Transverse colon (tissue), 4 donors: ENCODE measurements around the gene CEP76. TPM values are rescaled to one million over a fixed set of nuclear protein-coding genes. Genes with fewer than 3 reads are reported as not detected.

Source experiments
- DNase-seq: peaks from one replicate; pipeline ENCODE4 v3.0.0-alpha.2; 2019
- H3K27ac ChIP-seq, 4 donors: fragments of 200-600 bp; sonication (generic); 2 replicates each; pipeline ENCODE4 v1.5.1; 2016 to 2018; ENCODE audit warnings: inconsistent platforms in 4 of 4
- H3K27me3 ChIP-seq: fragments of 200-600 bp; sonication (generic); 2 replicates; pipeline ENCODE4 v1.5.1; 2017; ENCODE audit warnings: inconsistent platforms
- H3K36me3 ChIP-seq, 4 donors: fragments of 200-600 bp; sonication (generic); 2 replicates each; pipeline ENCODE4 v1.5.1; 2017 to 2019; ENCODE audit warnings: inconsistent platforms in 4 of 4
- H3K4me1 ChIP-seq, 4 donors: fragments of 200-600 bp; sonication (generic); 2 replicates each; pipeline ENCODE4 v1.5.1; 2017 to 2020; ENCODE audit warnings: inconsistent platforms in 4 of 4
- H3K4me3 ChIP-seq, 4 donors: fragments of 200-600 bp; sonication (generic); 1 replicate in 1 of 4; 2 replicates in 3 of 4; pipeline versions ENCODE4 v1.5.1 to v1.6.1; 2017 to 2019; ENCODE audit warnings: inconsistent platforms in 4 of 4
- H3K9me3 ChIP-seq, 2 donors: fragments of 200-600 bp; sonication (generic); 2 replicates each; pipeline ENCODE4 v1.5.1; 2017 to 2019; ENCODE audit warnings: inconsistent platforms in 2 of 2
- CTCF ChIP-seq, 5 experiments: fragments of 200-600 bp in 3 of 5; fragments of 450-650 bp in 2 of 5; sonication (generic) in 3 of 5; IDR thresholded peaks; 1 replicate in 2 of 5; 2 replicates in 3 of 5; pipeline ENCODE4 v1.5.1; 2016 to 2017; ENCODE audit warnings: antibody characterized with exemption in 5 of 5, inconsistent platforms in 3 of 5, mild to moderate bottlenecking in 2 of 5, moderate library complexity in 1 of 5
- EP300 ChIP-seq: sonication (generic); formaldehyde crosslinking; IDR thresholded peaks from one replicate; pipeline ENCODE4 v1.6.1; 2017; ENCODE audit warnings: antibody characterized with exemption, low read depth
- POLR2A ChIP-seq: fragments of 450-650 bp; IDR thresholded peaks from one replicate; pipeline ENCODE4 v1.6.1; 2016; ENCODE audit warnings: antibody characterized with exemption, mild to moderate bottlenecking, moderate library complexity
- POLR2AphosphoS5 ChIP-seq, 3 donors: sonication (generic); formaldehyde crosslinking; IDR thresholded peaks; one replicate each; pipeline ENCODE4 v1.6.1; 2016; ENCODE audit warnings: antibody characterized with exemption in 3 of 3
- WGBS, 2 donors: methylation state at CpG; one replicate each; pipeline ENCODE4 v1.1.5; 2018; ENCODE audit warnings: low coverage in 1 of 2; 5-methylcytosine and 5-hydroxymethylcytosine counted together
- in situ Hi-C, 4 donors: fragments of 200-750 bp; cut with MboI; loops; one replicate each; pipeline versions ENCODE4 v1.15.0 to v1.15.1; 2017; ENCODE audit warnings: low sequenced_read_pairs in 3 of 4, low pct_ligation_motif_present in 1 of 4, low pct_unique_long_range_greater_than_20kb in 1 of 4
- intact Hi-C: fragments of 100-400 bp; cut with DNase I; formaldehyde crosslinking; loops from one replicate; pipeline ENCODE4 v1.15.1; 2023; ENCODE audit warnings: low total_unique reads
- total RNA-seq, 4 donors: library from RNA; depleted of rRNA; stranded (reverse); fragments of >200 nt; gene quantifications; one replicate each; pipeline ENCODE4 v1.1.0, GENCODE V29; 2016

The CEP76 gene
- total RNA-seq, 4 donors from 2014 or later = 7.6 to 23.7 (median 9.0) TPM

GRCh38 chr18:12638644-12639124 lies 63.8 kb downstream of the CEP76 start:
- H3K9me3 ChIP-seq = no peaks in the 10 kb centered on the region

GRCh38 chr18:12637901-12638643 lies 64.5 kb downstream of the CEP76 start:
- in situ Hi-C loops (no loop called here), intact Hi-C loops (no loop called here)
- TF ChIP-seq POLR2AphosphoS5 (IDR thresholded peaks at IDR 0.05) (no peak), POLR2A (no peak), EP300 (no peak), CTCF (IDR thresholded peaks at IDR 0.05) (no peak)
- no peak overlapping the region for H3K27ac ChIP-seq
- no peaks in the 10 kb centered on the region for H3K36me3 ChIP-seq
- H3K9me3 ChIP-seq = no peaks in the 10 kb centered on the region
- H3K27me3 ChIP-seq = no peaks in the 10 kb centered on the region
- 84 to 90% methylated on average over 1 to 4 of the region's 4 CpGs for WGBS, 2 donors
- DNase-seq = no peak
- H3K4me1 ChIP-seq = peaks cover 0 to 3% (median 0%) of the 10 kb centered on the region in 4 donors
- no peak overlapping the region for H3K4me3 ChIP-seq

More at GRCh38 chr18:12638644-12639124, 63.8 kb downstream of the CEP76 start:
- no peak for DNase-seq
- H3K27ac ChIP-seq = no peak overlapping the region
- in situ Hi-C loops (no loop called here), intact Hi-C loops (no loop called here)
- no peak overlapping the region for H3K4me3 ChIP-seq
- no peak for TF ChIP-seq EP300
- 63 to 68% methylated on average over 3 of the region's 3 CpGs for WGBS, 2 donors
- H3K4me1 ChIP-seq = peaks cover 0 to 3% (median 0%) of the 10 kb centered on the region in 4 donors
- H3K36me3 ChIP-seq = no peaks in the 10 kb centered on the region
- H3K27me3 ChIP-seq = no peaks in the 10 kb centered on the region

- no peaks in the 10 kb centered on the region for H3K9me3 ChIP-seq
- peaks cover 0 to 3% (median 0%) of the 10 kb centered on the region in 4 donors for H3K4me1 ChIP-seq
- H3K36me3 ChIP-seq = no peaks in the 10 kb centered on the region
- no peak for TF ChIP-seq EP300
- no peak for TF ChIP-seq CTCF (IDR thresholded peaks at IDR 0.05)
- TF ChIP-seq POLR2AphosphoS5 (IDR thresholded peaks at IDR 0.05) = no peak
- no peak for TF ChIP-seq POLR2A
- H3K27ac ChIP-seq = no peak overlapping the region
- DNase-seq = no peak
- H3K4me3 ChIP-seq = no peak overlapping the region
- in situ Hi-C loops (no loop called here), intact Hi-C loops (no loop called here)
- 75 to 78% methylated on average over 2 to 3 of the region's 3 CpGs for WGBS, 2 donors
- H3K27me3 ChIP-seq = no peaks in the 10 kb centered on the region
Observed at GRCh38 chr18:12637393-12637792, 65.1 kb downstream of the CEP76 start.

DNA sequence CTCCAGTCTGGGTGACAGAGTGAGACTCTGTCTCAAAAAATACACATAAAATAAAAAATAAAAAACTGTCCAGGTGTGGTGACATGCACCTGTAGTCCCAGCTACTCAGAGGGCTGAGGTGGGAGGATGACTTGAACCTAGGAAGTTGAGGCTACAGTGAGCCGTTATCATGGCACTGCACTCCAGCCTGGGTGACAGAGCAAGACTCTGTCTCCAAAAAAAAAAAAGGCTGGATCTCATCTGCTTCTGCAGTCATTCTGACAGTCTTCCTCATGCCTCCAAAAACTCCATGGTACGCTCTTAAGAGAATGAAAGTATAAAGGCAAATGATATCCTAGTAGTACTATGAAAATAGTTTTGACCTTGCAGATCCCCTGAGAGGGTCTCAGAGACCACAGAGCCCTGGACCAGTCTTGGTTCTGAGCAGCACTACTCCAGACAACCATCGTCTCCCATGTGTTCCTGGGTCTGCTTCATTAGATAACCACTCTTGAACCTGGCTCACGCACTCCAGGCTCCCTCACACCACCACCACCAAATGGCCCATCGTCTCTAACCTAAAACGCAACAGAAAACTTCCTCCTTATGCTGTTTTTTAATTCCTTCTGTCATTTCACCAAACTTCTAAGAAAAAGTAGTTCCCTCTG lies 70.6 kb downstream of the CEP76 start:
- H3K4me3 ChIP-seq = no peak overlapping the region
- H3K9me3 ChIP-seq = no peaks in the 10 kb centered on the region
- no peaks in the 10 kb centered on the region for H3K4me1 ChIP-seq
- DNase-seq = no peak
- no peak for TF ChIP-seq CTCF (IDR thresholded peaks at IDR 0.05)
- TF ChIP-seq POLR2AphosphoS5 (IDR thresholded peaks at IDR 0.05) = no peak
- no peak for TF ChIP-seq EP300
- intact Hi-C loops = no loop called here
- in situ Hi-C loops = no loop called here
- no peak overlapping the region for H3K27ac ChIP-seq
- H3K27me3 ChIP-seq = no peaks in the 10 kb centered on the region
- 72 to 76% methylated on average over 6 of the region's 6 CpGs for WGBS, 2 donors
- H3K36me3 ChIP-seq = no peaks in the 10 kb centered on the region
